ENCODE results near the gene TSPAN14. TPM values are rescaled to one million over a fixed set of nuclear protein-coding genes. Genes with fewer than 3 reads are reported as not detected.

The TSPAN14 gene
- total RNA-seq, 4 donors from 2014 or later = 37.1 to 110 (median 66.1) TPM

GRCh38 chr10:80579849-80580637, 125.9 kb downstream of the TSPAN14 start:
- TF ChIP-seq, protein P1, sequence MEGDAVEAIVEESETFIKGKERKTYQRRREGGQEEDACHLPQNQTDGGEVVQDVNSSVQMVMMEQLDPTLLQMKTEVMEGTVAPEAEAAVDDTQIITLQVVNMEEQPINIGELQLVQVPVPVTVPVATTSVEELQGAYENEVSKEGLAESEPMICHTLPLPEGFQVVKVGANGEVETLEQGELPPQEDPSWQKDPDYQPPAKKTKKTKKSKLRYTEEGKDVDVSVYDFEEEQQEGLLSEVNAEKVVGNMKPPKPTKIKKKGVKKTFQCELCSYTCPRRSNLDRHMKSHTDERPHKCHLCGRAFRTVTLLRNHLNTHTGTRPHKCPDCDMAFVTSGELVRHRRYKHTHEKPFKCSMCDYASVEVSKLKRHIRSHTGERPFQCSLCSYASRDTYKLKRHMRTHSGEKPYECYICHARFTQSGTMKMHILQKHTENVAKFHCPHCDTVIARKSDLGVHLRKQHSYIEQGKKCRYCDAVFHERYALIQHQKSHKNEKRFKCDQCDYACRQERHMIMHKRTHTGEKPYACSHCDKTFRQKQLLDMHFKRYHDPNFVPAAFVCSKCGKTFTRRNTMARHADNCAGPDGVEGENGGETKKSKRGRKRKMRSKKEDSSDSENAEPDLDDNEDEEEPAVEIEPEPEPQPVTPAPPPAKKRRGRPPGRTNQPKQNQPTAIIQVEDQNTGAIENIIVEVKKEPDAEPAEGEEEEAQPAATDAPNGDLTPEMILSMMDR (IDR thresholded peaks at IDR 0.05) = no peak
- TF ChIP-seq POLR2A (IDR thresholded peaks at IDR 0.05) = no peak
- DNase-seq = no peak
- Histone ChIP-seq H3K9me3 (no peaks in the 10 kb centered on the region), H3K27me3 (no peaks in the 10 kb centered on the region), H3K27ac (no peak overlapping the region), H3K4me3 (no peak overlapping the region), H3K4me1 (peaks cover 0 to 7% of the 10 kb centered on the region in 2 donors), H3K36me3 (no peaks in the 10 kb centered on the region)
- intact Hi-C loops (cut with DNase I; ENCODE audit: low total_unique reads) = no loop called here

- no peak overlapping the region for H3K27ac ChIP-seq
- H3K4me3 ChIP-seq = no peak overlapping the region
- H3K27me3 ChIP-seq = no peaks in the 10 kb centered on the region
- H3K4me1 ChIP-seq = peaks cover 0 to 7% of the 10 kb centered on the region in 2 donors
- intact Hi-C loops (cut with DNase I; ENCODE audit: low total_unique reads) = no loop called here
- DNase-seq = no peak
- no peaks in the 10 kb centered on the region for H3K9me3 ChIP-seq
- TF ChIP-seq, protein P1 (IDR thresholded peaks at IDR 0.05) = no peak
- TF ChIP-seq POLR2A (IDR thresholded peaks at IDR 0.05) = no peak
- no peaks in the 10 kb centered on the region for H3K36me3 ChIP-seq
These were observed 126.7 kb downstream of the TSPAN14 start for GRCh38 chr10:80580638-80581468.

- H3K4me1 ChIP-seq = peaks cover 0 to 7% of the 10 kb centered on the region in 2 donors
- intact Hi-C loops (cut with DNase I; ENCODE audit: low total_unique reads) = no loop called here
- H3K27ac ChIP-seq = no peak overlapping the region
- no peak overlapping the region for H3K4me3 ChIP-seq
- H3K27me3 ChIP-seq = no peaks in the 10 kb centered on the region
- DNase-seq = no peak
- H3K9me3 ChIP-seq = no peaks in the 10 kb centered on the region
- H3K36me3 ChIP-seq = no peaks in the 10 kb centered on the region
- no peak for TF ChIP-seq POLR2A (IDR thresholded peaks at IDR 0.05)
- TF ChIP-seq, protein P1 (IDR thresholded peaks at IDR 0.05) = no peak
These were observed 127.3 kb downstream of the TSPAN14 start for GRCh38 chr10:80581469-80581835.

- Histone ChIP-seq H3K27ac (no peak overlapping the region), H3K27me3 (no peaks in the 10 kb centered on the region), H3K36me3 (no peaks in the 10 kb centered on the region), H3K4me1 (peaks cover 0 to 7% of the 10 kb centered on the region in 2 donors), H3K9me3 (no peaks in the 10 kb centered on the region), H3K4me3 (no peak overlapping the region)
- TF ChIP-seq POLR2A (IDR thresholded peaks at IDR 0.05) = no peak
- TF ChIP-seq, protein P1 (IDR thresholded peaks at IDR 0.05) = no peak
- intact Hi-C loops (cut with DNase I; ENCODE audit: low total_unique reads) = no loop called here
- no peak for DNase-seq
These were observed 128.3 kb downstream of the TSPAN14 start for GRCh38 chr10:80582286-80582960.

Other genes with a start within 250 kb of the TSPAN14 start
- gene ANXA11, start 248.8 kb upstream of the TSPAN14 start, total RNA-seq = 100 to 1,000 TPM in 1 of 4 donors, 10 to 100 TPM in 3; 15.6 to 157 (median 47.2) TPM
- gene MAT1A, start 164.7 kb upstream of the TSPAN14 start, total RNA-seq = under 1 TPM in 1 of 4 donors, not detected in 3; 0.21 TPM
- gene DYDC1, start 97.6 kb upstream of the TSPAN14 start, total RNA-seq = not detected
- gene DYDC2, start 97.5 kb upstream of the TSPAN14 start, total RNA-seq = 10 to 100 TPM in 1 of 4 donors, 1 to 10 TPM in 1, under 1 TPM in 1, not detected in 1; 0.73 to 12.4 (median 6.6) TPM
- 10 to 100 TPM; 12.3 to 70.7 (median 50.9) TPM for gene PRXL2A, start 45.8 kb upstream of the TSPAN14 start, total RNA-seq
- 1 to 10 TPM in 1 of 4 donors, under 1 TPM in 1, not detected in 2; 0.40 to 1.4 TPM for gene SH2D4B, start 83.6 kb downstream of the TSPAN14 start, total RNA-seq